ENCODE results near the gene SSBP3.
"Not testable (repeated sequence)": the region's sequence is repeated elsewhere in the genome, so short reads cannot be mapped to it uniquely, and the experiment has no call there.

Gene SSBP3

GRCh38 chr1:54347955-54348699 is 58.1 kb downstream of the SSBP3 start:
- H3K27ac ChIP-seq = no peak overlapping the region
- TF ChIP-seq CTCF (IDR thresholded peaks at IDR 0.05) = no peak
- no peak overlapping the region for H3K9ac ChIP-seq
- no peak overlapping the region for H2AFZ ChIP-seq
- no peak overlapping the region for H3K4me2 ChIP-seq (ENCODE audit: low read length)
- H3K4me1 ChIP-seq = no peaks in the 10 kb centered on the region
- no peaks in the 10 kb centered on the region for H3K27me3 ChIP-seq (ENCODE audit: control insufficient read depth, insufficient read depth, low read length)
- no peaks in the 10 kb centered on the region for H3K9me3 ChIP-seq (ENCODE audit: control insufficient read depth, low read length)
- H3K4me3 ChIP-seq (ENCODE audit: low read depth, low read length) = no peak overlapping the region
- H3K79me2 ChIP-seq = peaks cover 7% of the 10 kb centered on the region
- no peaks in the 10 kb centered on the region for H3K36me3 ChIP-seq (ENCODE audit: control insufficient read depth, insufficient read depth, low read length)

- no peak overlapping the region for H3K27ac ChIP-seq
- no peak overlapping the region for H2AFZ ChIP-seq
- H3K4me3 ChIP-seq (ENCODE audit: low read depth, low read length) = no peak overlapping the region
- peaks cover 11% of the 10 kb centered on the region for H3K79me2 ChIP-seq
- H3K9ac ChIP-seq = no peak overlapping the region
- no peaks in the 10 kb centered on the region for H3K36me3 ChIP-seq (ENCODE audit: control insufficient read depth, insufficient read depth, low read length)
- no peaks in the 10 kb centered on the region for H3K4me1 ChIP-seq
- no peaks in the 10 kb centered on the region for H3K27me3 ChIP-seq (ENCODE audit: control insufficient read depth, insufficient read depth, low read length)
- H3K9me3 ChIP-seq (ENCODE audit: control insufficient read depth, low read length) = no peaks in the 10 kb centered on the region
- no peak for TF ChIP-seq CTCF (IDR thresholded peaks at IDR 0.05)
- H3K4me2 ChIP-seq (ENCODE audit: low read length) = no peak overlapping the region
These were observed 58.8 kb downstream of the SSBP3 start for GRCh38 chr1:54347261-54347954.

- not testable (repeated sequence) for H2AFZ ChIP-seq; H3K4me2 ChIP-seq (ENCODE audit: low read length); H3K27me3 ChIP-seq (ENCODE audit: control insufficient read depth, insufficient read depth, low read length); H3K27ac ChIP-seq; H3K4me1 ChIP-seq; H3K9ac ChIP-seq; H3K9me3 ChIP-seq (ENCODE audit: control insufficient read depth, low read length); H3K36me3 ChIP-seq (ENCODE audit: control insufficient read depth, insufficient read depth, low read length); H3K4me3 ChIP-seq (ENCODE audit: low read depth, low read length)
- peaks cover 13% of the 10 kb centered on the region for H3K79me2 ChIP-seq
These were observed 60.6 kb downstream of the SSBP3 start for GRCh38 chr1:54345548-54345947.

- Histone ChIP-seq H3K27ac (no peak overlapping the region), H3K27me3 (ENCODE audit: control insufficient read depth, insufficient read depth, low read length) (no peaks in the 10 kb centered on the region), H3K9me3 (ENCODE audit: control insufficient read depth, low read length) (no peaks in the 10 kb centered on the region), H3K36me3 (ENCODE audit: control insufficient read depth, insufficient read depth, low read length) (no peaks in the 10 kb centered on the region), H3K79me2 (peaks cover 13% of the 10 kb centered on the region), H3K4me3 (ENCODE audit: low read depth, low read length) (no peak overlapping the region), H3K9ac (no peak overlapping the region), H3K4me1 (no peaks in the 10 kb centered on the region), H2AFZ (no peak overlapping the region), H3K4me2 (ENCODE audit: low read length) (no peak overlapping the region)
- TF ChIP-seq CTCF (IDR thresholded peaks at IDR 0.05) = no peak
These were observed 61.1 kb downstream of the SSBP3 start for GRCh38 chr1:54345116-54345515.

GRCh38 chr1:54342742-54343687 is 63.2 kb downstream of the SSBP3 start:
- H3K9me3 ChIP-seq (ENCODE audit: control insufficient read depth, low read length) = no peaks in the 10 kb centered on the region
- peaks cover 13% of the 10 kb centered on the region for H3K79me2 ChIP-seq
- no peak for TF ChIP-seq CTCF (IDR thresholded peaks at IDR 0.05)
- no peak overlapping the region for H3K9ac ChIP-seq
- no peaks in the 10 kb centered on the region for H3K27me3 ChIP-seq (ENCODE audit: control insufficient read depth, insufficient read depth, low read length)
- H3K4me1 ChIP-seq = no peaks in the 10 kb centered on the region
- H3K4me2 ChIP-seq (ENCODE audit: low read length) = no peak overlapping the region
- no peak overlapping the region for H3K27ac ChIP-seq
- no peak overlapping the region for H2AFZ ChIP-seq
- no peaks in the 10 kb centered on the region for H3K36me3 ChIP-seq (ENCODE audit: control insufficient read depth, insufficient read depth, low read length)
- H3K4me3 ChIP-seq (ENCODE audit: low read depth, low read length) = no peak overlapping the region

All from parathyroid adenoma (tissue), 2 donors.